Measurements from ENCODE around the gene PIK3CA. TPM values are rescaled to one million over a fixed set of nuclear protein-coding genes. Genes with fewer than 3 reads are reported as not detected.
A peak's percentile ranks its signal among the peaks of the same experiment; 100 is the strongest.

Gene PIK3CA
- total and polyA plus RNA-seq, 10 of the 15 experiments (the other 5 are each of a cell fraction or from before 2014, with no cell fraction given): 3.0 to 18.6 (median 9.0) TPM

DNA sequence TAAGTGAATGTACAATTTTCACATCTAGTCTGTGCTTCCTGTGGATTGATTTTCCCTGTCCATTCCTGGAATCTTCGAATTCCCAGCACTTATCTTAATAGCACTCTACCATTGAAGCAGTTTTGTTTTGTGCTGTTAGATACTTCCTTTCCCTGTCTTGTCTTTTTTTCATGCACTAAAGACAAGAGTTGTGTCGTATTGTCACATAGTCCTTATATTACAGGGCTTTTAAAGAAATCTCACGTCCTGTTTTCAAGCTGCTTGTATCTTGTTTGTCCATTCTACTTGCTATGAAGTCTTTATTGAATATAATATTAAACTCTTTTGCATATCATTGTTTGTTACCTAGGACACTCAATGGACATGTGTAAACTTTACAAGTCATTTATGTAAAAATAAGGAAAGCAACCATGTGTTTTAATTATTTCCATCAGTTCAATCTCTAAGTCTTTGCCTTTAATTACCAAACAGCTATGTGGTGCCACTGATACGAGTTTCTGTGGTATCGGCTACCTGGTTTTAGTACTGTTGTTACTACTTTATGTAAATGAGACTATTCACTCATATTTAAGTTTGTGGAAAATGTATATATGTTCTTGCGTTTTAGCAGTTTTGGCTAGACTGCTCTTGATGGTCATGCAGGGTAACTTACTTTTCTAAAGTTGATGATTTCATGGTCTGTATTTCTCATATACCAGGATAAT, 10.3 kb downstream of the PIK3CA start:
- TF ChIP-seq ZBED1 (IDR thresholded peaks at IDR 0.05; ENCODE audit: borderline replicate concordance): 0 out of 2 replicates have a peak, but pooled peaks have one; percentile 24
- TF ChIP-seq JUNB (IDR thresholded peaks at IDR 0.05): peak; percentile 56
- no peak for TF ChIP-seq ZNF24 (IDR thresholded peaks at IDR 0.05)
- TF ChIP-seq SUZ12 (IDR thresholded peaks at IDR 0.05; ENCODE audit: unreplicated experiment): no peak
- TF ChIP-seq NFYA (IDR thresholded peaks at IDR 0.05; ENCODE audit: borderline replicate concordance, low read depth, low read length): no peak
- peak; percentile 87 for TF ChIP-seq RUNX3 (IDR thresholded peaks at IDR 0.05; ENCODE audit: low read length)
- TF ChIP-seq SRF (IDR thresholded peaks at IDR 0.05; ENCODE audit: low read depth in 2 of 2, low read length in 2 of 2): no peak
- TF ChIP-seq, protein P1, sequence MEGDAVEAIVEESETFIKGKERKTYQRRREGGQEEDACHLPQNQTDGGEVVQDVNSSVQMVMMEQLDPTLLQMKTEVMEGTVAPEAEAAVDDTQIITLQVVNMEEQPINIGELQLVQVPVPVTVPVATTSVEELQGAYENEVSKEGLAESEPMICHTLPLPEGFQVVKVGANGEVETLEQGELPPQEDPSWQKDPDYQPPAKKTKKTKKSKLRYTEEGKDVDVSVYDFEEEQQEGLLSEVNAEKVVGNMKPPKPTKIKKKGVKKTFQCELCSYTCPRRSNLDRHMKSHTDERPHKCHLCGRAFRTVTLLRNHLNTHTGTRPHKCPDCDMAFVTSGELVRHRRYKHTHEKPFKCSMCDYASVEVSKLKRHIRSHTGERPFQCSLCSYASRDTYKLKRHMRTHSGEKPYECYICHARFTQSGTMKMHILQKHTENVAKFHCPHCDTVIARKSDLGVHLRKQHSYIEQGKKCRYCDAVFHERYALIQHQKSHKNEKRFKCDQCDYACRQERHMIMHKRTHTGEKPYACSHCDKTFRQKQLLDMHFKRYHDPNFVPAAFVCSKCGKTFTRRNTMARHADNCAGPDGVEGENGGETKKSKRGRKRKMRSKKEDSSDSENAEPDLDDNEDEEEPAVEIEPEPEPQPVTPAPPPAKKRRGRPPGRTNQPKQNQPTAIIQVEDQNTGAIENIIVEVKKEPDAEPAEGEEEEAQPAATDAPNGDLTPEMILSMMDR (IDR thresholded peaks at IDR 0.05 in 2 of 3, conservative IDR thresholded peaks at IDR 0.05 in 1 of 3; ENCODE audit: control insufficient read depth in 2 of 3, extremely low read depth in 1 of 3, insufficient read depth in 1 of 3, low read depth in 3 of 3, low read length in 3 of 3): no peak
- TF ChIP-seq ZNF274 (IDR thresholded peaks at IDR 0.05; ENCODE audit: insufficient read depth, insufficient read length): no peak
- TF ChIP-seq ZNF217 (IDR thresholded peaks at IDR 0.05): peak; percentile 39; the same call in 1 of the 2 replicates
- TF ChIP-seq, protein P2, sequence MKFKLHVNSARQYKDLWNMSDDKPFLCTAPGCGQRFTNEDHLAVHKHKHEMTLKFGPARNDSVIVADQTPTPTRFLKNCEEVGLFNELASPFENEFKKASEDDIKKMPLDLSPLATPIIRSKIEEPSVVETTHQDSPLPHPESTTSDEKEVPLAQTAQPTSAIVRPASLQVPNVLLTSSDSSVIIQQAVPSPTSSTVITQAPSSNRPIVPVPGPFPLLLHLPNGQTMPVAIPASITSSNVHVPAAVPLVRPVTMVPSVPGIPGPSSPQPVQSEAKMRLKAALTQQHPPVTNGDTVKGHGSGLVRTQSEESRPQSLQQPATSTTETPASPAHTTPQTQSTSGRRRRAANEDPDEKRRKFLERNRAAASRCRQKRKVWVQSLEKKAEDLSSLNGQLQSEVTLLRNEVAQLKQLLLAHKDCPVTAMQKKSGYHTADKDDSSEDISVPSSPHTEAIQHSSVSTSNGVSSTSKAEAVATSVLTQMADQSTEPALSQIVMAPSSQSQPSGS (IDR thresholded peaks at IDR 0.05; ENCODE audit: low read length): peak; percentile 43; the same call in 1 of the 2 replicates
- peak; percentile 61; the same call in 1 of the 2 replicates for TF ChIP-seq MTA2 (IDR thresholded peaks at IDR 0.05; ENCODE audit: low read depth)
- 36% methylated on average over 6 of the region's 6 CpGs for WGBS (ENCODE audit: insufficient coverage, insufficient replicate concordance, low lambda C conversion rate, missing lambda C conversion rate)
- ATAC-seq (peak; percentile 92), FAIRE-seq (peak; percentile 41), DNase-seq (ENCODE audit: low read depth, low spot score) (no peak)
- intact Hi-C loops (cut with micrococcal nuclease; ENCODE audit: unreplicated experiment): no loop called here
- ChIA-PET SMC1A (ENCODE audit: uncharacterized antibody, unreplicated experiment) (interaction anchor here (0.6 to 3.1 kb wide), 6 partner anchors 8 to 157 kb away, joined by 3 to 14 read pairs (median 4); no protein-coding TSS in a partner anchor), POLR2A (no interaction called here), CTCF (interaction anchor here (0.9 to 1.0 kb wide), 2 partner anchors 21 to 89 kb away, joined by 3 read pairs; no protein-coding TSS in a partner anchor), RAD21 (ENCODE audit: unreplicated experiment) (interaction anchor here (1.6 kb wide), 1 partner anchor 112 kb away, joined by 3 read pairs; no protein-coding TSS in a partner anchor)
- Histone ChIP-seq H3K36me3 (ENCODE audit: control insufficient read depth in 2 of 2, insufficient read depth in 2 of 2, low read length in 1 of 2) (no peaks in the 10 kb centered on the region; a peak in 1 of 4 replicates), H3K4me2 (ENCODE audit: control insufficient read depth, insufficient read depth) (0 out of 2 replicates have a peak overlapping the region, but pooled peaks have one; percentile 13), H2AFZ (ENCODE audit: control insufficient read depth, low read depth, low read length) (no peak overlapping the region), H3K9me3 (replicated peaks; ENCODE audit: control insufficient read depth, insufficient read depth, low read length) (no peaks in the 10 kb centered on the region; the same call in 1 of the 3 replicates), H3K4me3 (no peak overlapping the region), H3K9ac (ENCODE audit: control insufficient read depth, insufficient read depth, low read length) (no peak overlapping the region), H3K79me2 (ENCODE audit: control insufficient read depth, insufficient read depth, low read length) (peaks cover 16% of the 10 kb centered on the region), H4K20me1 (ENCODE audit: control insufficient read depth, insufficient read depth) (no peaks in the 10 kb centered on the region), H3K27ac (ENCODE audit: control insufficient read depth, insufficient read depth) (no peak overlapping the region), H3K4me1 (ENCODE audit: control insufficient read depth, insufficient read depth, low read length) (peaks cover 8% of the 10 kb centered on the region; the same call in 1 of the 2 replicates), H3K27me3 (replicated peaks in 1 of 2; ENCODE audit: control insufficient read depth in 2 of 2, insufficient read depth in 2 of 2, low read length in 1 of 2) (no peaks in the 10 kb centered on the region)
- BruUV-seq (replicated peaks): no TSS peak
- in situ Hi-C loops (cut with MboI): no loop called here

Measured in GM12878 (cell line).